Islet of Langerhans (tissue), 1 donor: ENCODE data around the gene FPR2.
"Not testable (repeated sequence)": the region's sequence is repeated elsewhere in the genome, so short reads cannot be mapped to it uniquely, and the experiment has no call there.

ENCODE experiments used
- FAIRE-seq: peaks from one replicate; lab custom pipeline; 2011; peaks lifted over from hg19 to GRCh38; lab: Jason Lieb, UNC

The FPR2 gene

GRCh38 chr19:51806571-51806970 is 45.6 kb downstream of the FPR2 start:
- FAIRE-seq: not testable (repeated sequence)

GRCh38 chr19:51807111-51807701 is 46.2 kb downstream of the FPR2 start:
- FAIRE-seq: no peak

GRCh38 chr19:51807925-51808324 is 46.9 kb downstream of the FPR2 start:
- no peak for FAIRE-seq

DNA sequence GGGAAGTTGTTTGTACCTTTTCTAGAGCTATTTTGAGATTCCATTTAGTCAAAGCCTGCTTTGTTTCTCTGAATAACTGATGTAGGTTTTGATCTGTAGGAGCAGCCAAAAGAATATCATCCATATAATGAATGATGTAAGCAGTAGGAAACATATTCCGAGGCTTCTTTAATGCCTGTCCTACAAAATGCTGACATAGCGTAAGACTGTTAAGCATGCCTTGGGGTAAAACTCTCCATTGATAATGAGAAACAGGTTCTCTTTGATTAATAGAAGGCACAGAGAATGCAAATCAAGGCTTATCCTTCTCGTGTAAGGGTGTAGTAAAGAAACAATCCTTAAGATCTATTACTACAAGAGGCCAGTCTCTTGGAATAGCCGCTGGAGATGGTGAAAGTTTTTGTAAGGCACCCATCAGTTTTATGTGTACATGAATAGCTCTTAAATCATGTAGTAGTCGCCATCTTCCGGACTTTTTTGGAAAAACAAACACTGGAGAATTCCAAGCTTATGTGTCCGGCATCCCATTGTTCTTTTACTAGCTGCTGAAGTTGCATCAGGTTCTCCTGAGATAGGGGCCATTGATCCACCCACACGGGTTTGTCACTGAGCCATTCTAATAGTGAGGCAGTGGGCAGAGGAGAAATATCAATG is 47.5 kb downstream of the FPR2 start:
- FAIRE-seq: no peak

DNA sequence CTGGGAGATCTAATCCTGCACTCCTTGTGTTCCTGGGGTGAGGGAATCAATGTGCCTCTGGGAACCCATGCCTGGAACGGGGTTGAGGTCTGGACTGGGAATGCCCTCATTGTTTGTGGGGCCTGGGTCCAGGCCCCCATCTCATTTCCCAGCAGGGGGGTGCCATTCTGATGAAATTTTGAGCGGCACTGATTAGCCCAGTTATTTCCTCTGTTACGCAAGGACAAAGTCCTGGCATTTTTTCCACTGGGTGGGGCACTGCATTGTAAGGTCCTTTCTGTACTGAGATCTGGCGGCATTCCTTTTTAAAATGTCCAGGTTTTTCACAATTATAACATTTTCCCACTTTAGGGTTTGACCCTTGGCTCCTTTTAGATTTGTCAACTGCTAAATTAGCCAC is 48.8 kb downstream of the FPR2 start:
- no peak for FAIRE-seq

- FAIRE-seq: no peak
Measured at GRCh38 chr19:51810223-51810622, 49.2 kb downstream of the FPR2 start.

DNA sequence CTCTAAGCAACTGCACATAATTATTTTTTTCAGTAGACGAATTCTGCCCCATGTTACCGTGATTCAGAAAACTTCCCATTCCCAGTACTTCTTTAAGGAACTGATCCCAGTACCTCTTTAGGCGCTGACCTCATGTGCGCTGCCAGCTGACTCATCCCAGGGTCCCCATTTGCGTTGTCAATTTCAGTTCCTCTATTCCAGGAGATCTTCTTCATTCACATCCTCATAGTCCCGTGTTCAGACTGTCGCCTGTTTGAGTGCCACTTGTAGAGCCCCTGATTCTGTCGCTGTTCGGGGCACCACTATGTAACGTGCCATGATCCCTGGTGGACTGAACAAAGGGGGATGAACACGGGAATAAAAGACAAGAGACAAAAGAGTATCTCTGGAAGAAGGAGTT is 50.4 kb downstream of the FPR2 start:
- no peak for FAIRE-seq

- no peak for FAIRE-seq
Measured at GRCh38 chr19:51815043-51815442, 54.1 kb downstream of the FPR2 start.

DNA sequence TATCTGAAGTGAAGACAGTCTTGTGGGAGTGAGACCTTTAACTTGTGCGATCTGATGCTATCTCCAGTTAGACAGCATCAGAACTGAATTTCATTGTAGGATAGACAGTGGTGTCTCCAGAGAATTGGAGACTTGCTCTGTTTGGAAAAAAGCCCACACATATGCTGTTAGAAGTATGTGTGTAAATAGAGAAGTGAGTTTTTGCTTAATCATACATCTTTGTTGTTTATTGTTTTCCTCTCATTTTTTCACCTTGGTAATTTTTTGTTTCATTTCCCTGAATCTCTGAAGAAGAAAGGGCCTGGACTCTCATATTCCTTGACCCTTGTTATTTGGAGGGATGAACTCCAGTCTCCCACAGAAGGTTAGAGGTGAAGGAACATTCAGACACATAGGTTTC is 55.7 kb downstream of the FPR2 start:
- FAIRE-seq: no peak

- FAIRE-seq: no peak
Measured at GRCh38 chr19:51820011-51820410, 59.0 kb downstream of the FPR2 start.
